ENCODE data around the gene GNAI1. TPM values are rescaled to one million over a fixed set of nuclear protein-coding genes. Genes with fewer than 3 reads are reported as not detected.

GNAI1 gene
- total RNA-seq, 2 experiments from 2014 or later, result 1.6 to 2.0 TPM

DNA sequence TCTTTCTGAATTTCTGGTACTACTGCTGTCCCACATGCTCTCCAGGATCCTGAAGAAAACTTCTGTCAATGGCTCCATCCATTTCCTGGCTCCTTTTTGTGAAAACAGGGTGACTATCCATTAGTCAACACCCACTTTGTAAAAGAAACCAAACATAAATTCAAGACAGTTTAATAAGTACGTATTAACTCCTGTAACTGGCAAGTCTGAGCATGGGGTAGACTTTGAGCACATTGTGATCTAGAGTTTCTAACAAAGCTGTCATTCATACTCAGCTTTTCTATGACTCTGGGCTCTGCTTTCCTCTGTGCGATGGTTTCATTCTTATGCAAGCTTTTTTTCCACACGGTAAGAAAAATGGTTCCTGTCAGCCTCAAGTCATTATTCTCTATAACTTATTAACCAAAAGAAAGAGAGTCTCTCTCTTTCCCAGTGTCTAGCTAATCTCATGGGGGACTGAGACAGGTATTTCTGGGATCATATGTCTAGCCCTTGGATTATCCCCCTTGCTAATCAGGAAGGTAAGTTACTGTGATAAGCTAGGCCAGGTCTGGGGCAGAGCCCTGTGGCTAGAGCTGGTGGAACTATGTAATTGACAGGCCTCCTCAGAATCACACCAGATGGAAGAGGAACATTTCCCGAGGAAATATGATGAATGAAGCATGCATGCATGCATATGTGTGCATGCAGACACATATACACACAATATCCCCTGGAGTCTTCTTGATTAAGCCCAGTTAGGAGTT lies 98.5 kb downstream of the GNAI1 start:
- Mint-ChIP-seq H3K4me3 (no peak overlapping the region), H3K4me1 (no peaks in the 10 kb centered on the region), H3K9me3 (no peaks in the 10 kb centered on the region), H3K27me3 (peaks cover 5% of the 10 kb centered on the region), H3K36me3 (no peaks in the 10 kb centered on the region), H3K27ac (no peak overlapping the region)
- no peak for DNase-seq

DNA sequence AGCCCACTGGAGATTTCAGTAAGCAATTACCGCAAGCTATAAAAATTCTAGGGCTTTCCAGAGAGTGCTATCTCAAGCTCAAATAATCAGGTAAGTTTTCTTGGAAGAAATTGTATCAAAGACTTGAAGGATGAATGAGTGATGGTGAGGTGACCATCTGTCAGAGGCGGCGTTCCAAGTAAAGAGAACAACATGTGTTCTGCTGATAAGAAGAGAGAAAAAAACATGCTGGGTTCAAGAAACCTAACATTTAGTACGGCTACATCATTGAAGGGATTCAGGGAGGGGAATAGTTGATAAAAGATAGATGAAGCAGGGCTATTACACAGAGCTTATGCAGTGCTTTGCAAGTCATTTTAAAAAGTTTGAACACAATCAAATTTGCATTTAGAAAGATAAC lies 100.7 kb downstream of the GNAI1 start:
- H3K36me3 Mint-ChIP-seq, result no peaks in the 10 kb centered on the region
- no peaks in the 10 kb centered on the region for H3K9me3 Mint-ChIP-seq
- H3K4me1 Mint-ChIP-seq, result no peaks in the 10 kb centered on the region
- H3K4me3 Mint-ChIP-seq, result no peak overlapping the region
- no peak overlapping the region for H3K27ac Mint-ChIP-seq
- no peak for DNase-seq
- H3K27me3 Mint-ChIP-seq, result peaks cover 5% of the 10 kb centered on the region

DNA sequence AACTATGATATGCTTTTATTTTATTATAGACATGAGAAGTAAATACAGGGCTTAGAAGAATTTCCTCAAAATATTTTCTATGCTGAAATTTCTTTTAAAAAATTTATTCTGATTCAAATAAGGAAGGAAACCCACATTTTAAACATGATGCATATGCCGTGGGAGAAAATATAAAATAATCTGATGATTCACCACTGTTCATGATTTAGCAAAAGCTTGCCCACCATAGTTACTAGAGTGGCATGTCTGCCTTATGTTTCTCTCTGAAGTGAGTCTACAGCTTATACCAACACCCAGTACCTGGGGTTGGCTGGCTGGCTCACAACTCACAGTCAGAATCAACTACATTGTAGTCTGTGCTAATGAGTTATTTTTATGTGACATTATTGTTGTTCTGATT lies 102.0 kb downstream of the GNAI1 start:
- H3K27me3 Mint-ChIP-seq, result no peaks in the 10 kb centered on the region
- no peak overlapping the region for H3K4me3 Mint-ChIP-seq
- no peaks in the 10 kb centered on the region for H3K4me1 Mint-ChIP-seq
- no peak for DNase-seq
- H3K9me3 Mint-ChIP-seq, result no peaks in the 10 kb centered on the region
- no peak overlapping the region for H3K27ac Mint-ChIP-seq
- H3K36me3 Mint-ChIP-seq, result no peaks in the 10 kb centered on the region

DNA sequence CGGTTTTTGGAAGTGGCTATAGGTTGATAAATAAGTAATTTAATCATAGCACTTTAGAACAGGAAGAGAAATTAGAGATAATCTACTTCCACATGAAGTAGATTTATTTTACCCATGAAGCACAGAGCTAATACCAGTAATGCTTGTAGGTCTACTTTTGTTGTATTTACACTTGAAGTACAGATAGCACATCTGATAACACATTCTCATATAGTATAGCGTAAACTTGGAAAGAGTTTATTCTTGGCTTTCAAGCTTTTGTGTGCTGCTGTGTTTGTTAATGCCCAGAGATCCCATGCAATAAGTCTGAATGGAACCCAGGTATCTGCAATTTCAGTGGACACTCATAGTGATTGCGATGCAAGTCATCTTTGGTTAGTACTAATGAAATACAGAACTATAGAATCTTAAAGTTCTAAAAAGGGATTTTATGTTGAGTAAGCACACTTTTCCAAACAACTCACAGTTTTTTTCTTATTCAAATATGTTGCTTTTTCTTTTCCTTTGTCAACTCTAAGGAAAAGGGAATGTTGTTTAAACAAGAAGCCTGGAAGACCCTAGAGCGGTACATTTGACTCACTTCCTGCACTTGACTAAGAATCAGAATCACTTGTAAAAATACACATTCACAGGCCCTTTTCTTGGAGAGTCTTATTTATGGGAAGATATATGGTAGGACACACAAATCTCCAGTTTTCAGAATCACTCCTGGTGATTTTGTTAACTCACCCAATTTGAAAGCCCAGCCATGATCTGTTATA lies 105.8 kb downstream of the GNAI1 start:
- Mint-ChIP-seq H3K27ac (no peak overlapping the region), H3K4me3 (no peak overlapping the region), H3K4me1 (no peaks in the 10 kb centered on the region), H3K27me3 (no peaks in the 10 kb centered on the region), H3K36me3 (no peaks in the 10 kb centered on the region), H3K9me3 (no peaks in the 10 kb centered on the region)
- no peak for DNase-seq

DNA sequence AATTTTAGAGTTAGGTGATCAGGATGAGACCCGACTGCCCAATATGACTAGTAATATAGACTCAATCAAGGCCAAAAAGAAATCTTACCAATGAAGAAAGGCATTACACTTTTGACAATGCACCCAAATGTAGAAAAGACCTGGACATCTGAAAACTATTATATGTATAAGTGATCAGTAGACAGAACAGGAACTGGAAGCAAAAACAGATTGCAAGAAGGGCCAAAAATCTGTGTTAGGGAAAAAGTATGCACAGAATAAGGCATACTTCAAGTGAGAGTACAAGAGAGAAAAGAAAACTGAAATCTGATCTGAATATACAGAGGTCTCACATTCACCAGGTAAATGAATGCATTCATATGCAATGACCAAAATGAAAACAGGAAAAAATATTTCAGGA lies 107.0 kb downstream of the GNAI1 start:
- no peaks in the 10 kb centered on the region for H3K36me3 Mint-ChIP-seq
- no peaks in the 10 kb centered on the region for H3K27me3 Mint-ChIP-seq
- H3K27ac Mint-ChIP-seq, result no peak overlapping the region
- no peaks in the 10 kb centered on the region for H3K9me3 Mint-ChIP-seq
- DNase-seq, result no peak
- H3K4me3 Mint-ChIP-seq, result no peak overlapping the region
- no peaks in the 10 kb centered on the region for H3K4me1 Mint-ChIP-seq

DNA sequence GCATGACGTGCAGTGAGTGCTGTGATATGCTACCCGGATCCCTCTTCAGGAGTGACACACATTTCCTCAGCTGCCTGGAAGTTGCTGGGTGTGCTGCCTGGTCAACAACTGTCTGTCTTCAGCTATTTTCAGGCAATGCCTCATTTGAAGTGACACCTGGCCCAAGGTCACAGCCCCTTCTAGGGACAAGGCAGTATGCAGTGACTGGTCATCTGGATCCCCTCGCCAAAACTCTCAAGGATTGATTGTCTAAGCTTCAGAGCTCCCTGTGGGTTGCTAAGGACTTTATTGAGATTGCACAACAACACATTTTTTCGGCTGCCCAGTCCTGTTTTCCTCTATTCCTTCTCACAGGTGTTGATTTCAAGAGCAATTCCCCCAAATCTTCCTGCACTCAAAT lies 108.8 kb downstream of the GNAI1 start:
- no peaks in the 10 kb centered on the region for H3K4me1 Mint-ChIP-seq
- DNase-seq, result no peak
- H3K27me3 Mint-ChIP-seq, result no peaks in the 10 kb centered on the region
- no peak overlapping the region for H3K27ac Mint-ChIP-seq
- H3K36me3 Mint-ChIP-seq, result no peaks in the 10 kb centered on the region
- no peaks in the 10 kb centered on the region for H3K9me3 Mint-ChIP-seq
- H3K4me3 Mint-ChIP-seq, result no peak overlapping the region

DNA sequence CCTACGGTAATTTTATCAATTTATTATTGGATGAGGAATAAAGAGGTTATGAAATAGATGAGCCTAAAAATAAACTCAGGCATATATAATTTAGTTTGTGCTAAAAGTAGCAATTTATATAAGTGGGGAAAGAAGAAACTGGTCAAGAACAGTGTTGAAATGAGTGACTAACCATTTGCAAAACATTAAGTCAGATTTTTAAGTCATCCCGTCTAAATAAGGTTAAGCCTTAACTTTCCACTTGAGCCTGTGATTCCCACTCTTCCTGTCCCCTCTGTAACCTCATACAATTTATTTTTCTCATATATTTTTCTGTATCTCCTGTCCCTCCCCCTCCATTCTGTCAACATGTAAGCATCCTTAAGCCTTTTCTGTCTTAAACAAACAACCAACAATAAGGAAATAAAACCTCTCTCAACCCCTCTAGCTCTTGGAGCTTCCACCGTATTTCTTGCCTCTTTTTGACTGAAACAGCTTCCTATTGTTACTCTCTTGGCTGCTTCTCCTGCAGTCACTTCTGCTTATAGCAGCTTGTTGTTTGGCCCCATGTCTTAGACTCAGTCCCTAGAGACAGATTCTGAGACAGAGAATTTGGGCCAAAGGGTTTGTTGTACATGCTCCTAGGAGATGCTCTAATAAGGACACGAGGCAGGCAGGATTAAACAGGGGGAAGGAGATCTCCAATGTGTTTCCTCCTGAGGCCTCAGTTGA lies 109.7 kb downstream of the GNAI1 start:
- no peak for DNase-seq
- Mint-ChIP-seq H3K36me3 (no peaks in the 10 kb centered on the region), H3K27me3 (no peaks in the 10 kb centered on the region), H3K4me1 (no peaks in the 10 kb centered on the region), H3K27ac (no peak overlapping the region), H3K9me3 (no peaks in the 10 kb centered on the region), H3K4me3 (no peak overlapping the region)

DNA sequence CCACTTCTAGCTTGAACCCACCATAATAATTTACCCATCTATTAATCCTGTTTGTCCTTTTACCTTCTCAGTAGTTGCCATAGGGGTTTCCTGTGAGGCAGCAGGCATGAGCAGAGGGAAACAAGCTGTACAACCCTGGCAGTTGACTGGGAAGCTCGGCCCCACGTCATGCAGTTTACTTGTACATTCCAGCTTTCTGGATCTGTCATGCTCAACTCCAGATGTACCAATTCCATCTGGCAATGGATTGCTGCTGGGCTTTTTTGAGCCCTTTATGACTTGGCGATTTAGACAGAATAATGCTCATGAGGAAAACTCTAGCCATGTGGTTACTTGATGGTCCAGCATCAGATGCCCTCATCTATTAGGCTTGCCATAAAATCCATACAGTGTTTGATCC lies 112.5 kb downstream of the GNAI1 start:
- Mint-ChIP-seq H3K36me3 (no peaks in the 10 kb centered on the region), H3K27me3 (peaks cover 4% of the 10 kb centered on the region)

DNA sequence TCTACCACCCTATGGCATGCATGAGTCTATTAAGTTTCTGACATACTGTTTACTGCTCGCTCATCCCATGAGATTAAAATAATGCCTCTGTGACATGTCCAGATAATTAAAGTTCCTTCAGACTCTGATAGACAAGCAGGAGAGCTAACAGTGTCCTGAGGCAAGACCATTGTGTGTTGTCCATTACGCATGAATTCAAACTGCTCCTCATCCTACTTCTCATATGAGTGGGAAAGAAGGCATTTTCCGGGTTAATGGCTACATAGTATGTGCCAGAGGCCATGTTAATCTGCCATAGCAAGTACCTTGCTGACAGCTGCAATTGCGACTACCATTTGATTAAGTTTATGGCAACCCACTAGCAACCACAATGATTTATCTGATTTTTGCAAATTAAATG lies 113.3 kb downstream of the GNAI1 start:
- no peak for DNase-seq
- H3K27me3 Mint-ChIP-seq, result peaks cover 4% of the 10 kb centered on the region
- no peak overlapping the region for H3K4me3 Mint-ChIP-seq
- H3K27ac Mint-ChIP-seq, result no peak overlapping the region
- H3K4me1 Mint-ChIP-seq, result no peaks in the 10 kb centered on the region
- H3K9me3 Mint-ChIP-seq, result no peaks in the 10 kb centered on the region
- no peaks in the 10 kb centered on the region for H3K36me3 Mint-ChIP-seq

More for the DNA sequence above, 112.5 kb downstream of the GNAI1 start:
- Mint-ChIP-seq H3K27ac (no peak overlapping the region), H3K9me3 (no peaks in the 10 kb centered on the region), H3K4me3 (no peak overlapping the region), H3K4me1 (no peaks in the 10 kb centered on the region)
- DNase-seq, result no peak

DNA sequence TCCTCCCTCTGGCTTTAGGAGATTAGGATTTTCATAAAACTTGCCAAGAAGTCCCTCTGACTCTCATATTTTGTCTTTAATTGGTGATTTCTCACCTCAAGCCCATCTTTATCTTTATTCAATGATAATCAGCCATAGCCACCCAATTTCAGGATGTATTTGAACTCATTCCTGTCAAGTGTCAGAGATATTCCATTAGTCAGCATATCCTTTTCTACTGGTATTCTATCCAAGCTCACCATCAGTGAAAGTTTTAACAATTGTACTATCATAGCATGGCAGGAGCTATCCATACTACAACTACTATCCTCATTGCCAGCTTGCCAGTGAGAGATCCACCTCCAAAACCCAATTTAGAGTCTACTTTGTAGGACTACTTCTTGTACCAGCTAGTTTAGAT lies 114.6 kb downstream of the GNAI1 start:
- no peaks in the 10 kb centered on the region for H3K36me3 Mint-ChIP-seq

DNA sequence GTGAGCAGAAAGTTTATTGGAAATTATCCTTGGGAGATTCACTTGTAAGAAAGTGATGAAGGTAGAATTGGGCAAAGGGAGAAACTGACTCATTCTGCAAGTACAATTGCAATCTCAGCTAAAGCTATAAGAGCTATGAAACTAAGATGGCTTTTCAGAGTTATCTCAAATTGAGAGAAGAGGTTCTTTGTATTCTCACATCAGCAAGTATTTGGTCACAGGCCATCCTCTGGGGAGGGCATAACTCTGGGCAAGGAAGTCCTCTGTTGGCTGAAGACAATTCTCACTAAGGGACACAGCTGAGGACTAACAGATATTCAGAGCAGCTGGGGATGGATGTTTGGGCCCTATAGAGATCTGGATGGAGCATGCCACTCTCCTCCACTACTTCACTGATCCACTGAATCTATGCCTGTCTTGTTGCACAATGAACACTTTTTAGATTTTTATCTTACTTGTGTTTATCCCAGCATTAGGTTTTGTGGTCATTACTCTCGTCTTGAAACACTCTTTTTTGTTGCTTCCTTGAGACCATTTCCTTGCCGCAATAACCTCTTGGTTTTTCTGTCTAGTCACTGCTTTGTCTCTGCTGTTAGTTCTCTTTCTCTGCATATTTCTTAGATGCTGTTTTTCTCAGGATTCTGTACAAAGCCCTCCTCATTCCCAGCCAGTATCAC lies 115.1 kb downstream of the GNAI1 start:
- DNase-seq, result no peak
- H3K4me1 Mint-ChIP-seq, result no peaks in the 10 kb centered on the region
- H3K4me3 Mint-ChIP-seq, result no peak overlapping the region
- peaks cover 4% of the 10 kb centered on the region for H3K27me3 Mint-ChIP-seq
- no peak overlapping the region for H3K27ac Mint-ChIP-seq
- H3K9me3 Mint-ChIP-seq, result no peaks in the 10 kb centered on the region
- no peaks in the 10 kb centered on the region for H3K36me3 Mint-ChIP-seq

More for the DNA sequence above, 114.6 kb downstream of the GNAI1 start:
- Mint-ChIP-seq H3K4me3 (no peak overlapping the region), H3K27me3 (peaks cover 4% of the 10 kb centered on the region), H3K4me1 (no peaks in the 10 kb centered on the region), H3K27ac (no peak overlapping the region), H3K9me3 (no peaks in the 10 kb centered on the region)
- no peak for DNase-seq

DNA sequence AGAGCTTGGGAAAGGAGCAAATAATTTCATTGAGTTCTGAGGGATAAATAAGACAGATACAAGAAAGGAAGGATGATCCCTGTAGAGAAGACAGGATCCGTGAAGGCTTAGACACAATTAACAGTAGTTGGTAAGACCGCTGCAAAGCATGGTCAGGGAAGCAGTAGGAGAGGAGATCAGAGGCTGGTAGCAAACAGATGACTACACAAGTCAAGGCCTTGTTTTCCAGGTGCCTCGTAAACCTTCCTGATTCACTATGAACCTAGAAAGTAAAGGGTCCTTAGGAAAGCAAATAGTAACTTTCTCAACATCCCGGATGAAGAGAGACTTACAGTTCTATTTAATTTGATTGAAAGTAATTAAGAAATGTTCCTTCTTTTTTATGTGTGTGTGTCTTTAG lies 118.6 kb downstream of the GNAI1 start:
- Mint-ChIP-seq H3K27ac (no peak overlapping the region), H3K27me3 (peaks cover 4% of the 10 kb centered on the region), H3K36me3 (no peaks in the 10 kb centered on the region), H3K4me1 (no peaks in the 10 kb centered on the region), H3K9me3 (no peaks in the 10 kb centered on the region), H3K4me3 (no peak overlapping the region)
- DNase-seq, result no peak

DNA sequence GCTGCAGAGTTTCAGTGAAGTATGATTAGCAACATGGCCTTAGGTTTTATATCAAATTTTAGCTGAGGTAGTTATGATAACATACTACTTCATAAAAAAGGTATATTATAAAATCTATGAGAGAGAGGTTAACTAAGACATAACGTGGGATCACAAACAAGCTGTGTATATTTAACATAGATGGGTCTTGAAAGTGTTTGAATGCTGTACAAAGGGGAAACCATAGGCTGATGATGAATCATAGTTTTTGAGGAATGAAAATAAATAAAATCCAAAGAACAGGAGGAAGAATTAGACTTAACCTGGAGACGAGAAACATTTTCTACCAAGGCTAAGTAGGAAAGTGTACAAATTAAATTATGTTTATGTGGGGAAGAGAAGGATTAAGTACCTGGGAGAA lies 119.0 kb downstream of the GNAI1 start:
- Mint-ChIP-seq H3K27me3 (peaks cover 4% of the 10 kb centered on the region), H3K4me3 (no peak overlapping the region), H3K9me3 (no peaks in the 10 kb centered on the region), H3K36me3 (no peaks in the 10 kb centered on the region), H3K4me1 (no peaks in the 10 kb centered on the region), H3K27ac (no peak overlapping the region)
- DNase-seq, result no peak

DNA sequence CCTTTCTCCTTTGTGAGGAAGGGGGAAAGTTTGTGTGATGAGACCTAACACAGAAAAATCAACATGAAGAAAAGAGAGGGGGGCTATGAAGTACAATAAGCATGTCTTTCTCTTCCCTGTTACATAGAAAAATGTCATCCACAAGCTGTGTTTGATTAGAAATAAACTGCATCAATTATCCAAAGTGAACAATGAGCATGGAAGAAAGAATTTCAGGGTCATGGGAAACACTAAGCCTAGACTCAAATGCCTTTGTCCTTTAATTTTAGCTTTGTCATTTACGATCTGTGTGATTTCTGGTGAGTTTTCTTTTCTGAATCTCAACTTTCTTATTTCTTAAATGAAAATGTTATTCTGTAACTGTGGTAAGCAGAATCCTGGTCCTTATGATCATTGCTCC lies 121.0 kb downstream of the GNAI1 start:
- Mint-ChIP-seq H3K4me3 (no peak overlapping the region), H3K36me3 (no peaks in the 10 kb centered on the region), H3K4me1 (no peaks in the 10 kb centered on the region), H3K9me3 (no peaks in the 10 kb centered on the region), H3K27ac (no peak overlapping the region), H3K27me3 (peaks cover 2% of the 10 kb centered on the region)
- DNase-seq, result no peak

DNA sequence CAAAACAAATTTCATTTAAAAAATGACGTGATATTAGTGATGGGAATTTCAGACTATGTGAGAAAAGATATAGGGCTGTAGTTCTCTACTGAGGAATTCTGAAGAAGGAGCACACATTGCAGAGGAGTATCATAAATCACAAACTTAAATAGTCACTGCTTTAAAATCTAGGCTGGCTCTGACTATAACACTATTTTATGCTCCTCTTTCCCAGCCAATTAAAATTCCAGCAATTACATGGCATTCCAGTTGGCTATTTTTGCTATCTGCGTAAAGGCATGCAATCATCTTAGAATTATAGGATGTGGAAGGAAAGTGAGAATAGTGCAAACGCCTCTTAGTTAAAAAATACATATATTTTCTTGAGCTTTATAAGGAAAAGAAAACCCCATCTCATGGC lies 123.1 kb downstream of the GNAI1 start:
- H3K27ac Mint-ChIP-seq, result no peak overlapping the region
- no peaks in the 10 kb centered on the region for H3K36me3 Mint-ChIP-seq
- H3K27me3 Mint-ChIP-seq, result no peaks in the 10 kb centered on the region
- H3K9me3 Mint-ChIP-seq, result no peaks in the 10 kb centered on the region
- no peaks in the 10 kb centered on the region for H3K4me1 Mint-ChIP-seq
- DNase-seq, result no peak
- H3K4me3 Mint-ChIP-seq, result no peak overlapping the region
